Endothelial cell of umbilical vein (primary cell): ENCODE data around the gene SOX2. TPM values are rescaled to one million over a fixed set of nuclear protein-coding genes. Genes with fewer than 3 reads are reported as not detected.

Experiments used
- BruUV-seq: library from RNA; stranded (reverse); fragments of 400-500 nt; replicated peaks from 2 replicates; lab custom pipeline; 2021; lab: Mats Ljungman, UMichigan
- CTCF ChIA-PET: fragments of 300-600, 350-600 bp; sonication (Branson Sonifier 250); formaldehyde crosslinking; loops from one replicate; lab custom pipeline; 2021; ENCODE audit warnings: antibody characterized with exemption, inconsistent platforms; lab: Charles Lee
- POLR2A ChIA-PET: fragments of 300-600, 350-600 bp; sonication (Branson Sonifier 250); formaldehyde crosslinking; loops from one replicate; lab custom pipeline; 2021; ENCODE audit warnings: antibody characterized with exemption, inconsistent platforms; lab: Charles Lee
- DNase-seq: peaks from one replicate; pipeline ENCODE4 v3.0.0-alpha.2; 2011; ENCODE audit warnings: low read depth, low spot score
- FAIRE-seq: peaks from 2 replicates; lab custom pipeline; 2011; peaks lifted over from hg19 to GRCh38; lab: Jason Lieb, UNC
- H2AFZ ChIP-seq: 2 replicates; pipeline ENCODE4 v1.6.0; 2012; ENCODE audit warnings: low read depth, low read length, control low read depth, inconsistent platforms
- H3K27ac ChIP-seq: 2 replicates; pipeline ENCODE4 v1.5.1; 2011; ENCODE audit warnings: low read depth, mild to moderate bottlenecking, control low read depth, low read length, moderate library complexity; ENCODE audit not compliant: insufficient read depth
- H3K27me3 ChIP-seq, 2 experiments: 2 replicates each; pipeline versions ENCODE4 v1.6.0 to v1.6.1; 2011; ENCODE audit warnings: low read length in 2 of 2, mixed read lengths in 1 of 2; ENCODE audit not compliant: control insufficient read depth in 2 of 2, insufficient read depth in 2 of 2
- H3K36me3 ChIP-seq, 2 experiments: 2 replicates in 1 of 2; 3 replicates in 1 of 2; pipeline ENCODE4 v1.5.1; 2011; ENCODE audit warnings: low read length in 2 of 2, mild to moderate bottlenecking in 1 of 2, moderate library complexity in 1 of 2; ENCODE audit not compliant: control insufficient read depth in 2 of 2, insufficient read depth in 2 of 2; ENCODE audit errors: extremely low read depth in 1 of 2
- H3K4me1 ChIP-seq: 3 replicates; pipeline ENCODE4 v1.5.1; 2011; ENCODE audit warnings: mild to moderate bottlenecking, low read length; ENCODE audit not compliant: control insufficient read depth, insufficient read depth; ENCODE audit errors: extremely low read depth
- H3K4me2 ChIP-seq: 2 replicates; pipeline ENCODE4 v1.6.1; 2011; ENCODE audit warnings: low read length, control low read depth, mixed read lengths; ENCODE audit not compliant: insufficient read depth
- H3K4me3 ChIP-seq, 3 experiments: fragments of 200-600 bp in 1 of 3; sonication (generic), shearing (Covaris generic) in 1 of 3; replicated peaks in 1 of 3; 2 replicates each; pipeline ENCODE4 v1.5.1; 2011 to 2016; ENCODE audit warnings: control low read depth in 3 of 3, low read length in 3 of 3, mild to moderate bottlenecking in 2 of 3, inconsistent platforms in 1 of 3, low read depth in 1 of 3, moderate library complexity in 1 of 3; ENCODE audit not compliant: insufficient read depth in 1 of 3
- H3K79me2 ChIP-seq: 2 replicates; pipeline ENCODE4 v1.6.0; 2012; ENCODE audit warnings: low read length, inconsistent platforms; ENCODE audit not compliant: control insufficient read depth, insufficient read depth
- H3K9ac ChIP-seq: replicated peaks from 2 replicates; pipeline ENCODE3; 2011; ENCODE audit warnings: low read length, control low read depth; ENCODE audit not compliant: insufficient read depth; ENCODE audit errors: extremely low read depth
- H3K9me1 ChIP-seq: replicated peaks from 3 replicates; pipeline ENCODE4 v1.6.0; 2011; ENCODE audit warnings: mild to moderate bottlenecking, low read length; ENCODE audit not compliant: control insufficient read depth, insufficient read depth; ENCODE audit errors: extremely low read depth
- H3K9me3 ChIP-seq: replicated peaks from 2 replicates; pipeline ENCODE4 v1.5.1; 2012; ENCODE audit warnings: low read length, inconsistent platforms; ENCODE audit not compliant: control insufficient read depth, insufficient read depth
- H4K20me1 ChIP-seq: replicated peaks from 2 replicates; pipeline ENCODE3; 2011; ENCODE audit warnings: mild to moderate bottlenecking, low read length; ENCODE audit not compliant: control insufficient read depth, insufficient read depth; ENCODE audit errors: extremely low read depth
- CTCF ChIP-seq, 2 donors: IDR thresholded peaks; 1 replicate in 1 of 2; 2 replicates in 1 of 2; pipeline ENCODE4 v1.5.1; 2011; ENCODE audit warnings: low read length in 2 of 2, mild to moderate bottlenecking in 2 of 2, moderate library complexity in 2 of 2, control low read depth in 1 of 2, inconsistent platforms in 1 of 2, low read depth in 1 of 2; ENCODE audit not compliant: insufficient read depth in 1 of 2; ENCODE audit errors: extremely low read depth in 1 of 2
- EZH2 ChIP-seq: IDR thresholded peaks from 2 replicates; pipeline ENCODE4 v1.6.1; 2012; ENCODE audit warnings: borderline replicate concordance, low read depth, mild to moderate bottlenecking, moderate library complexity, low read length, inconsistent platforms; ENCODE audit not compliant: severe bottlenecking
- FOS ChIP-seq: IDR thresholded peaks from 2 replicates; pipeline ENCODE4 v1.6.1; 2011; ENCODE audit warnings: mild to moderate bottlenecking, low read length, moderate library complexity, borderline replicate concordance; ENCODE audit not compliant: insufficient read depth
- GATA2 ChIP-seq: IDR thresholded peaks from 2 replicates; pipeline ENCODE4 v1.7.0; 2011; ENCODE audit warnings: low read depth, mild to moderate bottlenecking, moderate library complexity, mixed read lengths, low read length; ENCODE audit not compliant: insufficient read length, insufficient read depth
- JUN ChIP-seq: IDR thresholded peaks from 2 replicates; pipeline ENCODE4 v1.6.1; 2011; ENCODE audit warnings: borderline replicate concordance, low read depth; ENCODE audit not compliant: insufficient read length, insufficient read depth
- MAX ChIP-seq: IDR thresholded peaks from 2 replicates; pipeline ENCODE4 v1.6.1; 2011; ENCODE audit not compliant: insufficient read depth, insufficient read length
- MYC ChIP-seq: IDR thresholded peaks from one replicate; pipeline ENCODE4 v1.6.1; 2011; ENCODE audit warnings: mild to moderate bottlenecking, low read depth, low read length
- POLR2A ChIP-seq: IDR thresholded peaks from 2 replicates; pipeline ENCODE4 v1.6.1; 2012; ENCODE audit warnings: low read depth, mild to moderate bottlenecking, control low read depth, low read length
- POLR2AphosphoS5 ChIP-seq: IDR thresholded peaks from 2 replicates; pipeline ENCODE4 v1.6.1; 2012; ENCODE audit warnings: low read depth, mild to moderate bottlenecking, control low read depth, low read length, moderate library complexity; ENCODE audit not compliant: insufficient read depth
- dilution Hi-C: fragments of 300-500 bp; cut with MboI; formaldehyde crosslinking; loops from one replicate; pipeline ENCODE4 v1.15.0; 2019; ENCODE audit warnings: low sequenced_read_pairs; ENCODE audit not compliant: extremely low pct_ligation_motif_present
- intact Hi-C: fragments of 100-400 bp; cut with micrococcal nuclease; formaldehyde crosslinking; loops from one replicate; pipeline ENCODE4 v1.10.0; 2022
- polyA plus RNA-seq, 4 experiments: library from polyadenylated mRNA; depleted of rRNA in 3 of 4; stranded (reverse) in 3 of 4; unstranded in 1 of 4; fragments of >200 nt; gene quantifications; 2 replicates each; pipeline versions ENCODE4 v1.2.1 to v1.2.3, GENCODE V29; 2011 to 2012; ENCODE audit warnings: missing spikeins in 1 of 4
- total RNA-seq: library from RNA; stranded (reverse); gene quantifications from 2 replicates; pipeline ENCODE4 v1.2.3, GENCODE V29; 2021

SOX2 gene
- total and polyA plus RNA-seq, 2 donors (not counting 3 experiments of a cell fraction or from before 2014, with no cell fraction given): 0.13 to 0.23 TPM

- BruUV-seq: no TSS peak
- no peak overlapping the region for H2AFZ ChIP-seq
- H3K27ac ChIP-seq: no peak overlapping the region
- dilution Hi-C loops: no loop called here
- intact Hi-C loops: loop anchor here (10.0 kb wide), 1 partner anchor 731 kb away; the partner anchor contains the start of gene DNAJC19
- no peak for DNase-seq
- H4K20me1 ChIP-seq: no peaks in the 10 kb centered on the region
- POLR2A ChIA-PET: no interaction called here
- H3K9me3 ChIP-seq: no peaks in the 10 kb centered on the region
- H3K4me2 ChIP-seq: no peak overlapping the region
- peaks cover 13 to 14% of the 10 kb centered on the region in 2 experiments for H3K27me3 ChIP-seq
- H3K79me2 ChIP-seq: no peaks in the 10 kb centered on the region
- no peak overlapping the region for H3K9ac ChIP-seq
- CTCF ChIA-PET: interaction anchor here (1.0 kb wide), 1 partner anchor 670 kb away, joined by 3 read pairs; no protein-coding TSS in a partner anchor
- no peaks in the 10 kb centered on the region for H3K36me3 ChIP-seq
- H3K4me3 ChIP-seq: peak overlapping the region in 2 of 3 experiments; percentile 12 to 25
- FAIRE-seq: no peak
- H3K9me1 ChIP-seq: no peaks in the 10 kb centered on the region
- no peaks in the 10 kb centered on the region for H3K4me1 ChIP-seq
- TF ChIP-seq POLR2AphosphoS5: no peak
- no peak for TF ChIP-seq EZH2
- no peak for TF ChIP-seq GATA2
- no peak for TF ChIP-seq MYC
- no peak for TF ChIP-seq FOS
- TF ChIP-seq JUN: no peak
- no peak for TF ChIP-seq CTCF (IDR thresholded peaks at IDR 0.05; ENCODE audit: extremely low read depth in 1 of 2, insufficient read depth in 1 of 2, low read depth in 1 of 2, low read length in 2 of 2)
- TF ChIP-seq POLR2A: no peak
- TF ChIP-seq MAX: no peak
Observed at GRCh38 chr3:181715571-181716340, 4.0 kb downstream of the SOX2 start.
